ENCODE data around the gene SH3D19. TPM values are rescaled to one million over a fixed set of nuclear protein-coding genes. Genes with fewer than 3 reads are reported as not detected.

SH3D19 gene
- total RNA-seq, 1 donor: 46.6 TPM

DNA sequence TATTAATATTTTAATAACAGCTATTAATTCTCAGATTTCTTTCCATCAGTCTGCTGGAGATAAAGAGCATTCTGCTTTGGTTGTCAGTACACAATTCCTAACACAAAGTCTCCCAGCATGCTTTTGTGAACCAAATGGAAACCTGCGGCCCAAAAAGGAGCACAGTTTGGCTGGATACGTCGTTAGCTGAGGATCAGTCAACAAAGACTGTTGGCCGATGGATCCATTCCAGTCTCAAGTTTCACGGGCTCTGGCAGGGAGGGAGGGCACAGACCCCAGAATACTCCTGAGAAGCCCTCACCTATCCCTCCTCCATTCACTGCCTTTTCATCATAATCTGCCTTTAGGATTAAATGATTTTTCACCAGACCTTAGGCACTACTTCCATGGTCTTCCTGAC is 74.7 kb downstream of the SH3D19 start:
- DNase-seq (ENCODE audit: low read depth): no peak
- no peak overlapping the region for H3K4me3 ChIP-seq (ENCODE audit: low read depth, low read length)
- no peak for TF ChIP-seq CTCF (IDR thresholded peaks at IDR 0.05; ENCODE audit: insufficient read depth, low read depth, low read length)

GRCh38 chr4:151248519-151248918 is 76.9 kb downstream of the SH3D19 start:
- DNase-seq (ENCODE audit: low read depth): no peak
- H3K4me3 ChIP-seq (ENCODE audit: low read depth, low read length): no peak overlapping the region
- no peak for TF ChIP-seq CTCF (IDR thresholded peaks at IDR 0.05; ENCODE audit: insufficient read depth, low read depth, low read length)

- DNase-seq (ENCODE audit: low read depth): no peak
- TF ChIP-seq CTCF (IDR thresholded peaks at IDR 0.05; ENCODE audit: insufficient read depth, low read depth, low read length): no peak
- no peak overlapping the region for H3K4me3 ChIP-seq (ENCODE audit: low read depth, low read length)
Measured at GRCh38 chr4:151247395-151247794, 78.0 kb downstream of the SH3D19 start.

GRCh38 chr4:151246742-151247141 is 78.7 kb downstream of the SH3D19 start:
- DNase-seq (ENCODE audit: low read depth): no peak
- TF ChIP-seq CTCF (IDR thresholded peaks at IDR 0.05; ENCODE audit: insufficient read depth, low read depth, low read length): no peak
- H3K4me3 ChIP-seq (ENCODE audit: low read depth, low read length): no peak overlapping the region

- H3K4me3 ChIP-seq (ENCODE audit: low read depth, low read length): no peak overlapping the region
- no peak for TF ChIP-seq CTCF (IDR thresholded peaks at IDR 0.05; ENCODE audit: insufficient read depth, low read depth, low read length)
- no peak for DNase-seq (ENCODE audit: low read depth)
Measured at GRCh38 chr4:151242305-151242704, 83.1 kb downstream of the SH3D19 start.

- DNase-seq (ENCODE audit: low read depth): no peak
- TF ChIP-seq CTCF (IDR thresholded peaks at IDR 0.05; ENCODE audit: insufficient read depth, low read depth, low read length): no peak
- H3K4me3 ChIP-seq (ENCODE audit: low read depth, low read length): no peak overlapping the region
Measured at GRCh38 chr4:151239608-151240007, 85.8 kb downstream of the SH3D19 start.

GRCh38 chr4:151238477-151238876 is 86.9 kb downstream of the SH3D19 start:
- no peak for TF ChIP-seq CTCF (IDR thresholded peaks at IDR 0.05; ENCODE audit: insufficient read depth, low read depth, low read length)
- H3K4me3 ChIP-seq (ENCODE audit: low read depth, low read length): no peak overlapping the region
- DNase-seq (ENCODE audit: low read depth): no peak

Measured in fibroblast of villous mesenchyme (primary cell).